RCC 7860 (cell line): ENCODE data around the gene SEMA3A.
"Not testable (repeated sequence)": the region's sequence is repeated elsewhere in the genome, so short reads cannot be mapped to it uniquely, and the experiment has no call there.

Experiments
- DNase-seq: peaks from one replicate; pipeline ENCODE4 v3.0.0-alpha.2; 2015; ENCODE audit warnings: low spot score
- FAIRE-seq: peaks from 2 replicates; lab custom pipeline; 2012; peaks lifted over from hg19 to GRCh38; lab: Jason Lieb, UNC

Gene SEMA3A

GRCh38 chr7:84159435-84159834 is 35.2 kb downstream of the SEMA3A start:
- no peak for FAIRE-seq

DNA sequence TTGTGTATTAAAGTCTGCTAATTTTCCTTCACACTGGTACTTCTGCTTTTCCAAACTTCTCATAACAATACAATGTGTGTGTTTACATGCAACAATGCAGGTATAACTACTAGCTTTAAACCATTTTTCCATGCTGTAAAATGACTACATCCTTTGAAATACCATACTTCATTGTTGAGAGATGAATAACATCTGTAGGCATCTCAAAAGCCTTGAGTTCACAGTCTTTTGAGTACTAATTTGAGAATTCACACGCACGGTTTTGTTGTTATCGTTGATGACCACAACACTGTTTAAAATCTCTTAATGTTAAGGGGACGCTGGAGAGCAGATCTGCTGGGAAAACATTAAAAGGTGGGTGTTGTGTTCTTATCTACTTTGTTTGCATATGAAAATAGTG is 37.4 kb downstream of the SEMA3A start:
- FAIRE-seq (no peak), DNase-seq (no peak)

More at GRCh38 chr7:84159435-84159834, 35.2 kb downstream of the SEMA3A start:
- no peak for DNase-seq

GRCh38 chr7:84154991-84155781 is 39.4 kb downstream of the SEMA3A start:
- FAIRE-seq, result no peak

GRCh38 chr7:84152995-84153394 is 41.6 kb downstream of the SEMA3A start:
- DNase-seq (no peak), FAIRE-seq (no peak)

More at GRCh38 chr7:84154991-84155781, 39.4 kb downstream of the SEMA3A start:
- DNase-seq, result no peak

DNA sequence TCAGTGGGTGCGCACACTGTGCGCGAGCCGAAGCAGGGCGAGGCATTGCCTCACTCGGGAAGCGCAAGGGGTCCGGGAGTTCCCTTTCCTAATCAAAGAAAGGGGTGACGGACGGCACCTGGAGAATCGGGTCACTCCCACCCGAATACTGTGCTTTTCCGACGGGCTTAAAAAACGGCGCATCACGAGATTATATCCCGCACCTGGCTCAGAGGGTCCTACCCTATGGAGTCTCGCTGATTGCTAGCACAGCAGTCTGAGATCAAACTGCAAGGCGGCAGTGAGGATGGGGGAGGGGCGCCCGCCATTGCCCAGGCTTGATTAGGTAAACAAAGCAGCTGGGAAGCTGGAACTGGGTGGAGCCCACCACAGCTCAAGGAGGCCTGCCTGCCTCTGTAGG is 44.2 kb downstream of the SEMA3A start:
- FAIRE-seq, DNase-seq: not testable (repeated sequence)

DNA sequence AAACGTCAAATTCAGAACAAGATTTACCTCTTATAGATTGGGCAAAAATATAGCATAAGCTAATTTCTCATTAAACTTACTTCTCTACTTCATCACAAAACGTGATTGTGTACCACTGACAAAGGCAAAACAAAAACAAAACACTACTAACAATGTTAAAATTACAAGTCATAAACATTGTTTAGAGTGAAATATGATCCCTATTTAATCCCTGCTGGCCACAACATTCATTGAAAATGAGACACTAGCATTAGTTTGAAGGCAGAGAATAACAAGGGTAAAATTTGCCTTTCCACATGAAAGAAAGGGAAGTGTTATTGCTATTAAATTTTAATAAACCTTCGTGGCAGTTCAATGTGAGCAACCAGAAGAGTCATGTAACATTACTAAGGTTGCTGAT is 45.0 kb downstream of the SEMA3A start:
- DNase-seq (no peak), FAIRE-seq (no peak)

- no peak for FAIRE-seq
- DNase-seq, result no peak
Measured at GRCh38 chr7:84145892-84146291, 48.7 kb downstream of the SEMA3A start.

DNA sequence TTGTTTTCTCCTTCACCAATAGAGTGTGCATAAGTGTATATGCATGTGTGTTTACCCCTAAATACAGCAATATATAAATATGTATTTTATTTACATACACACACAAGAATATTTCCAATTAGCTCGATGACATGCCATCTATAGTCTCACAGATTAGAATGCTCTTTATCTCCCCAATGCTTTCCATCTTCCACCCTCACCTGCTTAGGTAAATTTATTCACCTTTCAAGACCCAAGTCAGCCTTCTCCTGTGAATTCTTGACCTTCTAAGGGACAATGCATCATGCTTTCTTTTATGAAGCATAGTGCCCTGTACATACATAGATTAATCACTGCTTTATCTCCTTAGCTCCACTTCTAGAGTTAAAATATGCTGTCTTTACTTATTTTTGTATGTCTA is 49.7 kb downstream of the SEMA3A start:
- DNase-seq, result no peak
- FAIRE-seq, result no peak

DNA sequence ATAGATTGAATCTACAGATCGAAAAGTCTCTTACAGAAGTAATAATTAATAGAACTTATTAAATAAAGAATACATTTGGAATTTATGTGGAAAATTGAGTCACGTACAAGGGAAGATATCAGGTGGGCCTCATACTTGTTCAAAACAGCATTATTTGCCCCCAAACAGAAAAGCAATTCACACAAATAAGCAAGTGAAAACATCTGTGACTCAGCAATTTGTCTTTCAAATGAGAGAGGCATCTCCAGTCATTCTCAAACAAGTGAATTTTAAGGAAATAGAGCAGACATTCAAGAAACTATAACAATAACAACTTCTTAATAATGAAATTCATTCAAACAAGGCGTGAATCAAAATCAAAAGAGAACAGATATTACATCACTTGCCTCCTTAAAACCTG is 50.1 kb downstream of the SEMA3A start:
- DNase-seq (no peak), FAIRE-seq (no peak)

- DNase-seq (no peak), FAIRE-seq (no peak)
Measured at GRCh38 chr7:84142726-84143125, 51.9 kb downstream of the SEMA3A start.

GRCh38 chr7:84139986-84140729 is 54.4 kb downstream of the SEMA3A start:
- FAIRE-seq (no peak), DNase-seq (no peak)

GRCh38 chr7:84138411-84138810 is 56.2 kb downstream of the SEMA3A start:
- FAIRE-seq, result peak; percentile 11

GRCh38 chr7:84137812-84138211 is 56.8 kb downstream of the SEMA3A start:
- no peak for DNase-seq

More at GRCh38 chr7:84138411-84138810, 56.2 kb downstream of the SEMA3A start:
- DNase-seq, result no peak

DNA sequence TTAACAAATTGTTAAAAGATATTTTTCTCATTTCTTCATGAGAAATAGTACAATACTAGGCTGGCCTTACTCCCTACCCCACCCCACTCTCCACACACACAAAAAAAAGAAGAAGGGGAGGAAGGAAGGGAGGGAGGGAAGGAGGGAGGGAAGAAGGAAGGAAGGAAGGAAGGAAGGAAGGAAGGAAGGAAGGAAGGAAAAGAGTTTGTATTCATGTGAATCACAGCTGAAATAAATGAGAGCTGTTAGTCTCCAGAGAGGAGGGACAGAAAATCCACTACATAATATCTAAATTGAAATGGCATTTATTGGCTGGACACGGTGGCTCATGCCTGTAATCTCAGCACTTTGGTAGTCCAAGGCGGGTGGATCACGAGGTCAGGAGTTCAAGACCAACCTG is 57.8 kb downstream of the SEMA3A start:
- FAIRE-seq (no peak), DNase-seq (no peak)

More at GRCh38 chr7:84137812-84138211, 56.8 kb downstream of the SEMA3A start:
- FAIRE-seq, result no peak

GRCh38 chr7:84136336-84136735 is 58.3 kb downstream of the SEMA3A start:
- no peak for DNase-seq
- FAIRE-seq, result no peak

GRCh38 chr7:84134169-84134568 is 60.4 kb downstream of the SEMA3A start:
- FAIRE-seq (no peak), DNase-seq (no peak)

DNA sequence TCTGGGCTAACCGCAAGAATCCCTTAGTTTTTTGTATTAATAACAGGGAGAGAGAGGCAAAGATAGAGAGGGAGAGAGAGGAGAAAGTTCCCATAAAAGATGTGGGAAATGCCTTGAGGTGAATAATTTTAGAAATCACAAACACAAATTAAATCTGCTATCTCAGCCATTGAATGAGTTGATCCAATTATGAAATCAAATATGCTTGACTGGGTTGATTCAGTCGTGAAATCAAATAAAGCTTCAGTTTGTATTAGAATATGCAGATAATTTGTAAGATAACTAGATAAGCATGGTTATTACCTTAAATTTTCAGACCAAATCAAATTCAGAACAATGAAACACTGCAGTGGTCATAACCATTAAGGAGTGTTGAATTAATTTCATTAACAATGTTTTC is 68.9 kb downstream of the SEMA3A start:
- FAIRE-seq, result no peak
- DNase-seq, result no peak

- no peak for DNase-seq
- FAIRE-seq, result no peak
Measured at GRCh38 chr7:84123965-84124547, 70.5 kb downstream of the SEMA3A start.

DNA sequence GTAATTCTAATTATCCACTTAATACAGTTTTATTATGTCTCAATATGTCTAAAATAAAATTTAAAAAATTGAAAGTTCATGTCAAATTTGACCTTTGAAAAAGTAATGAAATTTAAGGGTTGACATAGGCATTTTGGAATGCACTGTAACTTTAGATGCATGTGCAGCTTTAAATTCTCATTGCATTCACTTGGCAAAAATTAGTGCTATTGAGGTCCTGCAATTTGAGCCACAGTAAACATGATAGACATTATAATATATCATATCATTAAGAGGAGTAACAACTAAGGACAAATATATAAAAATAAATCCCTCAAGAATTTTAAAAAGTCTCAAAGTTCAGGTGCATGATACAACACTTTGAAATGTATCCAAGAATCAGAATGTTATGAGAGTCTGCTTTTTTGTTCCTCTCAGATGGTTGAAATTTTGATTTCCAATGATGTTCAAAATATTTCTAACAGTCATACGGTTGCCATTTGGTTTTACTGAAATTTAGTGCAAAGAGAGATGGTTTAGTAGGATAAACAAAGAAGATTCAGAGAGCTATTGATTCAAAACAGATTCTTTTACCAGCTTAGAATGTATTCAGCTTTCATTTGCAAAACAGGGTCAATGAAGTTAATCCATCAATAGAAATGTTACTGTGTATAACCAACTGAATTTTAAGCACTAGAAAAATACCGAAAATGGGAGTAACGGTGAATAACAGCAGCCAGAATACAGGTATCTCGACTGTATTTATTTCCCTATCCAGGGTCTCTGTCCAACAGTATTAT is 71.8 kb downstream of the SEMA3A start:
- DNase-seq (no peak), FAIRE-seq (no peak)

DNA sequence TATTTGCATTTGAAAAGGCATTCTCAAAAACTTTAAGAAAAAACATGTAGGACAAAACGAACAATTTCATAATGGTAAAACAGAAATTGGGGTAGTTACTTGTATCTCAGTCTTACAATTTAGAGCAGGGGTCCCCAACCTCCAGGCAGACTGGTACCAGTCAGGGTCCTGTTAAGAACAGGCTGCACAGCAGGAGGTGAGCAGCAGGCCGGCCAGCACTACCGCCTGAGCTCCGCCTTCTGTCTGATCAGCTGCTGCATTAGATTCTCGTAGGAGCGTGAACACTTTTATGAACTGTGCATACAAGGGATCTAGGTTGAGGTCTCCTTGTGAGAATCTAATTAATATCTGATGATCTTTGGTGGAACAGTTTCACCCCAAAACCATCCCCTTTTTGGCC is 77.3 kb downstream of the SEMA3A start:
- no peak for FAIRE-seq
- no peak for DNase-seq
